WTC11 (cell line): ENCODE measurements around the gene BIRC5. TPM values are rescaled to one million over a fixed set of nuclear protein-coding genes. Genes with fewer than 3 reads are reported as not detected.

Experiments used
- ATAC-seq: fragments of 200-7000 bp; cut with Tn5 transposase; 2 replicates; pipeline ENCODE4 v1.10.0; 2021; ENCODE audit warnings: mild to moderate bottlenecking, moderate library complexity
- CTCF ChIA-PET: fragments of 300-600 bp; sonication (Branson Sonifier 250); formaldehyde crosslinking; loops from one replicate; lab custom pipeline; 2021; ENCODE audit warnings: antibody characterized with exemption; lab: Charles Lee
- POLR2A ChIA-PET: fragments of 350-600 bp; sonication (Branson Sonifier 250); formaldehyde crosslinking; loops from one replicate; lab custom pipeline; 2021; ENCODE audit warnings: antibody characterized with exemption; lab: Charles Lee
- DNase-seq: peaks from one replicate; pipeline ENCODE4 v3.0.0; 2021; ENCODE audit warnings: low spot score
- H3K27ac Mint-ChIP-seq: 2 replicates; pipeline ENCODE4 v1.8.0; 2021; ENCODE audit warnings: mixed read lengths
- H3K27me3 Mint-ChIP-seq: 2 replicates; pipeline ENCODE4 v1.8.0; 2021; ENCODE audit warnings: low read depth, mild to moderate bottlenecking, moderate library complexity, mixed read lengths
- H3K36me3 Mint-ChIP-seq: 2 replicates; pipeline ENCODE4 v1.8.0; 2021; ENCODE audit warnings: mixed read lengths
- H3K4me1 Mint-ChIP-seq: 2 replicates; pipeline ENCODE4 v1.8.0; 2022; ENCODE audit warnings: mixed read lengths
- H3K4me3 Mint-ChIP-seq: 2 replicates; pipeline ENCODE4 v1.8.0; 2021; ENCODE audit warnings: mild to moderate bottlenecking, moderate library complexity, mixed read lengths
- H3K9me3 Mint-ChIP-seq: 2 replicates; pipeline ENCODE4 v1.8.0; 2021; ENCODE audit warnings: mixed read lengths
- ATF1 ChIP-seq: sonication (generic); formaldehyde crosslinking; IDR thresholded peaks from 2 replicates; pipeline ENCODE4 v1.8.1; 2023; ENCODE audit warnings: mild to moderate bottlenecking, moderate library complexity, missing genetic modification reagents
- CREM ChIP-seq: sonication (generic); formaldehyde crosslinking; IDR thresholded peaks from 2 replicates; pipeline ENCODE4 v1.8.1; 2022; ENCODE audit warnings: mild to moderate bottlenecking, missing genetic modification reagents, moderate library complexity
- ESRRA ChIP-seq: sonication (generic); formaldehyde crosslinking; IDR thresholded peaks from 2 replicates; pipeline ENCODE4 v1.8.1; 2022; ENCODE audit warnings: mild to moderate bottlenecking, missing genetic modification reagents, borderline replicate concordance
- FOXP1 ChIP-seq: sonication (generic); formaldehyde crosslinking; IDR thresholded peaks from 2 replicates; pipeline ENCODE4 v1.8.0; 2022; ENCODE audit warnings: missing genetic modification reagents, mild to moderate bottlenecking, moderate library complexity, borderline replicate concordance
- GABPB1 ChIP-seq: sonication (generic); formaldehyde crosslinking; IDR thresholded peaks from 2 replicates; pipeline ENCODE4 v1.8.1; 2023; ENCODE audit warnings: mild to moderate bottlenecking, missing genetic modification reagents
- PRRX2 ChIP-seq: fragments of 250-450 bp; sonication (Bioruptor Pico); IDR thresholded peaks from 2 replicates; pipeline ENCODE4 v1.8.0; 2021; ENCODE audit warnings: mild to moderate bottlenecking
- SOX15 ChIP-seq: fragments of 250-450 bp; sonication (Bioruptor Pico); IDR thresholded peaks from 2 replicates; pipeline ENCODE4 v1.9.0; 2021; ENCODE audit warnings: mild to moderate bottlenecking
- TCF7 ChIP-seq: sonication (generic); formaldehyde crosslinking; IDR thresholded peaks from 2 replicates; pipeline ENCODE4 v1.8.0; 2022; ENCODE audit warnings: mild to moderate bottlenecking, low read depth, missing genetic modification reagents, moderate library complexity
- TEAD1 ChIP-seq: sonication (generic); formaldehyde crosslinking; IDR thresholded peaks from 2 replicates; pipeline ENCODE4 v1.8.0; 2022; ENCODE audit warnings: mild to moderate bottlenecking, missing genetic modification reagents
- ZNF423 ChIP-seq: fragments of 250-450 bp; sonication (Bioruptor Pico); IDR thresholded peaks from 2 replicates; pipeline ENCODE4 v2.1.2; 2022; ENCODE audit warnings: mild to moderate bottlenecking, moderate library complexity
- total RNA-seq: library from RNA; stranded (reverse); gene quantifications from 3 replicates; pipeline ENCODE4 v1.2.3, GENCODE V29; 2021
- TF ChIP-seq, protein P1 (sequence below): fragments of 250-450 bp; sonication (Bioruptor Pico); IDR thresholded peaks from 2 replicates; pipeline ENCODE4 v1.9.0; 2021; ENCODE audit warnings: mild to moderate bottlenecking
- TF ChIP-seq, protein P2 (sequence below): sonication (generic); formaldehyde crosslinking; IDR thresholded peaks from 2 replicates; pipeline ENCODE4 v1.8.1; 2022; ENCODE audit warnings: mild to moderate bottlenecking, moderate library complexity, missing genetic modification reagents
- TF ChIP-seq, protein P3 (sequence below): sonication (generic); formaldehyde crosslinking; IDR thresholded peaks from 2 replicates; pipeline ENCODE4 v1.8.0; 2022; ENCODE audit warnings: mild to moderate bottlenecking, missing genetic modification reagents
- TF ChIP-seq, protein P4 (sequence below): sonication (generic); formaldehyde crosslinking; IDR thresholded peaks from 2 replicates; pipeline ENCODE4 v1.8.0; 2022; ENCODE audit warnings: mild to moderate bottlenecking, missing genetic modification reagents
- TF ChIP-seq, protein P5 (sequence below): fragments of 250-450 bp; sonication (Bioruptor Pico); IDR thresholded peaks from 2 replicates; pipeline ENCODE4 v1.8.0; 2021; ENCODE audit warnings: mild to moderate bottlenecking
- TF ChIP-seq, protein P6 (sequence below): sonication (generic); formaldehyde crosslinking; IDR thresholded peaks from 2 replicates; pipeline ENCODE4 v1.8.1; 2023; ENCODE audit warnings: mild to moderate bottlenecking, moderate library complexity, missing genetic modification reagents
- TF ChIP-seq, protein P7 (sequence below): sonication (generic); formaldehyde crosslinking; IDR thresholded peaks from 2 replicates; pipeline ENCODE4 v1.8.1; 2023; ENCODE audit warnings: mild to moderate bottlenecking, missing genetic modification reagents, moderate library complexity
- TF ChIP-seq, protein P8 (sequence below): fragments of 250-450 bp; sonication (Bioruptor Pico); conservative IDR thresholded peaks from 2 replicates; pipeline ENCODE4 v1.9.0; 2021; ENCODE audit warnings: mild to moderate bottlenecking
- TF ChIP-seq, protein P9 (sequence below): sonication (generic); formaldehyde crosslinking; IDR thresholded peaks from 2 replicates; pipeline ENCODE4 v1.8.0; 2023; ENCODE audit warnings: mild to moderate bottlenecking, missing genetic modification reagents
- TF ChIP-seq, protein P10 (sequence below): sonication (generic); formaldehyde crosslinking; IDR thresholded peaks from 2 replicates; pipeline ENCODE4 v1.8.1; 2023; ENCODE audit warnings: mild to moderate bottlenecking, missing genetic modification reagents, moderate library complexity

BIRC5 gene
- total RNA-seq, 1 experiment from 2014 or later: 115 TPM

DNA sequence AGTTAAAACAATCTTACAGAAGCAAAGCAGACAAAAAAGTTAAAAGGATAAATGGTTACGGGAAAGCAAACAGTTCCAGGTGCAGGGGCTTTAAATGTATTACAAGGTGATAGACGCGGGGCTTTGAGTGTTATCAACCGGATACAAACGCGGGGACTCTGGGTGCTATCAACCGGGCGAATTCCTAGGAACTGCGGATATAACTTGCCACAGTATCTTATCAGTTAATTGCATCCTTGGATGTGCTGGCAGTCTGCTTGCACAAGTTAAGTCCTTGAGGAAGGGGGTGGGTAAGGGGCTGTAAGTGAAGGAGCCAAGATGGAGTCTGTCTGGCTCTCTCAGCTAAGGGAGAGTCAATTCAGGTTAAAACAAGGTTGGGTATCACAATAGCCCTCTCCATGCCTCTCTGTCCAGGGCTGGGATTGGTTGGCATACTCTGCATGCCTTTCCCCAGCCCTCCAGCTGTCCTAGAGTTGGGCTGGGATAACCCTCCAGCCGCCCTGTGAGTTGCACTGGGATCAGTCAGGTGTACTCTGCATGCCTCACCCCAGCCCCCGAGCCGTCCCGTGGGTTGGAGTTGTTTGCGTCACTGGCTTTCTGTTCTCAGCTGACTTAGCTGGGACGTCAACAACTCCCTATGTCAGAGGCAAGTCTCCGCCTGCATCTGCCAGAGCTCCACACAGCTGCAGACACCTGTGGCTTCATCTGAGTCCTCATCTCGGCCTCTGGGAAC, 58.3 kb downstream of the BIRC5 start (continued):
- TF ChIP-seq, protein P1, sequence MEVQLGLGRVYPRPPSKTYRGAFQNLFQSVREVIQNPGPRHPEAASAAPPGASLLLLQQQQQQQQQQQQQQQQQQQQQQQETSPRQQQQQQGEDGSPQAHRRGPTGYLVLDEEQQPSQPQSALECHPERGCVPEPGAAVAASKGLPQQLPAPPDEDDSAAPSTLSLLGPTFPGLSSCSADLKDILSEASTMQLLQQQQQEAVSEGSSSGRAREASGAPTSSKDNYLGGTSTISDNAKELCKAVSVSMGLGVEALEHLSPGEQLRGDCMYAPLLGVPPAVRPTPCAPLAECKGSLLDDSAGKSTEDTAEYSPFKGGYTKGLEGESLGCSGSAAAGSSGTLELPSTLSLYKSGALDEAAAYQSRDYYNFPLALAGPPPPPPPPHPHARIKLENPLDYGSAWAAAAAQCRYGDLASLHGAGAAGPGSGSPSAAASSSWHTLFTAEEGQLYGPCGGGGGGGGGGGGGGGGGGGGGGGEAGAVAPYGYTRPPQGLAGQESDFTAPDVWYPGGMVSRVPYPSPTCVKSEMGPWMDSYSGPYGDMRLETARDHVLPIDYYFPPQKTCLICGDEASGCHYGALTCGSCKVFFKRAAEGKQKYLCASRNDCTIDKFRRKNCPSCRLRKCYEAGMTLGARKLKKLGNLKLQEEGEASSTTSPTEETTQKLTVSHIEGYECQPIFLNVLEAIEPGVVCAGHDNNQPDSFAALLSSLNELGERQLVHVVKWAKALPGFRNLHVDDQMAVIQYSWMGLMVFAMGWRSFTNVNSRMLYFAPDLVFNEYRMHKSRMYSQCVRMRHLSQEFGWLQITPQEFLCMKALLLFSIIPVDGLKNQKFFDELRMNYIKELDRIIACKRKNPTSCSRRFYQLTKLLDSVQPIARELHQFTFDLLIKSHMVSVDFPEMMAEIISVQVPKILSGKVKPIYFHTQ (CRISPR knock-in tag): 0 out of 2 replicates have a peak, but pooled peaks have one; percentile 48
- no peak for TF ChIP-seq ESRRA (CRISPR knock-in tag)
- TF ChIP-seq, protein P2, sequence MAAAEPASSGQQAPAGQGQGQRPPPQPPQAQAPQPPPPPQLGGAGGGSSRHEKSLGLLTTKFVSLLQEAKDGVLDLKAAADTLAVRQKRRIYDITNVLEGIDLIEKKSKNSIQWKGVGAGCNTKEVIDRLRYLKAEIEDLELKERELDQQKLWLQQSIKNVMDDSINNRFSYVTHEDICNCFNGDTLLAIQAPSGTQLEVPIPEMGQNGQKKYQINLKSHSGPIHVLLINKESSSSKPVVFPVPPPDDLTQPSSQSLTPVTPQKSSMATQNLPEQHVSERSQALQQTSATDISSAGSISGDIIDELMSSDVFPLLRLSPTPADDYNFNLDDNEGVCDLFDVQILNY: no peak
- no peak for TF ChIP-seq ATF1 (CRISPR knock-in tag)
- no peak for TF ChIP-seq FOXP1 (CRISPR knock-in tag)
- TF ChIP-seq GABPB1 (CRISPR knock-in tag): no peak
- no peak for TF ChIP-seq CREM
- TF ChIP-seq TCF7 (CRISPR knock-in tag): no peak
- no peak for TF ChIP-seq SOX15 (CRISPR knock-in tag)
- TF ChIP-seq, protein P3, sequence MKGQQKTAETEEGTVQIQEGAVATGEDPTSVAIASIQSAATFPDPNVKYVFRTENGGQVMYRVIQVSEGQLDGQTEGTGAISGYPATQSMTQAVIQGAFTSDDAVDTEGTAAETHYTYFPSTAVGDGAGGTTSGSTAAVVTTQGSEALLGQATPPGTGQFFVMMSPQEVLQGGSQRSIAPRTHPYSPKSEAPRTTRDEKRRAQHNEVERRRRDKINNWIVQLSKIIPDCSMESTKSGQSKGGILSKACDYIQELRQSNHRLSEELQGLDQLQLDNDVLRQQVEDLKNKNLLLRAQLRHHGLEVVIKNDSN: no peak
- TF ChIP-seq, protein P4, sequence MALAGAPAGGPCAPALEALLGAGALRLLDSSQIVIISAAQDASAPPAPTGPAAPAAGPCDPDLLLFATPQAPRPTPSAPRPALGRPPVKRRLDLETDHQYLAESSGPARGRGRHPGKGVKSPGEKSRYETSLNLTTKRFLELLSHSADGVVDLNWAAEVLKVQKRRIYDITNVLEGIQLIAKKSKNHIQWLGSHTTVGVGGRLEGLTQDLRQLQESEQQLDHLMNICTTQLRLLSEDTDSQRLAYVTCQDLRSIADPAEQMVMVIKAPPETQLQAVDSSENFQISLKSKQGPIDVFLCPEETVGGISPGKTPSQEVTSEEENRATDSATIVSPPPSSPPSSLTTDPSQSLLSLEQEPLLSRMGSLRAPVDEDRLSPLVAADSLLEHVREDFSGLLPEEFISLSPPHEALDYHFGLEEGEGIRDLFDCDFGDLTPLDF: no peak
- TF ChIP-seq, protein P5, sequence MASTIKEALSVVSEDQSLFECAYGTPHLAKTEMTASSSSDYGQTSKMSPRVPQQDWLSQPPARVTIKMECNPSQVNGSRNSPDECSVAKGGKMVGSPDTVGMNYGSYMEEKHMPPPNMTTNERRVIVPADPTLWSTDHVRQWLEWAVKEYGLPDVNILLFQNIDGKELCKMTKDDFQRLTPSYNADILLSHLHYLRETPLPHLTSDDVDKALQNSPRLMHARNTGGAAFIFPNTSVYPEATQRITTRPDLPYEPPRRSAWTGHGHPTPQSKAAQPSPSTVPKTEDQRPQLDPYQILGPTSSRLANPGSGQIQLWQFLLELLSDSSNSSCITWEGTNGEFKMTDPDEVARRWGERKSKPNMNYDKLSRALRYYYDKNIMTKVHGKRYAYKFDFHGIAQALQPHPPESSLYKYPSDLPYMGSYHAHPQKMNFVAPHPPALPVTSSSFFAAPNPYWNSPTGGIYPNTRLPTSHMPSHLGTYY: no peak
- 0 out of 2 replicates have a peak, but pooled peaks have one; percentile 44 for TF ChIP-seq PRRX2 (CRISPR knock-in tag)
- no peak for TF ChIP-seq TEAD1 (CRISPR knock-in tag)
- no peak for TF ChIP-seq ZNF423 (CRISPR knock-in tag)
- TF ChIP-seq, protein P6, sequence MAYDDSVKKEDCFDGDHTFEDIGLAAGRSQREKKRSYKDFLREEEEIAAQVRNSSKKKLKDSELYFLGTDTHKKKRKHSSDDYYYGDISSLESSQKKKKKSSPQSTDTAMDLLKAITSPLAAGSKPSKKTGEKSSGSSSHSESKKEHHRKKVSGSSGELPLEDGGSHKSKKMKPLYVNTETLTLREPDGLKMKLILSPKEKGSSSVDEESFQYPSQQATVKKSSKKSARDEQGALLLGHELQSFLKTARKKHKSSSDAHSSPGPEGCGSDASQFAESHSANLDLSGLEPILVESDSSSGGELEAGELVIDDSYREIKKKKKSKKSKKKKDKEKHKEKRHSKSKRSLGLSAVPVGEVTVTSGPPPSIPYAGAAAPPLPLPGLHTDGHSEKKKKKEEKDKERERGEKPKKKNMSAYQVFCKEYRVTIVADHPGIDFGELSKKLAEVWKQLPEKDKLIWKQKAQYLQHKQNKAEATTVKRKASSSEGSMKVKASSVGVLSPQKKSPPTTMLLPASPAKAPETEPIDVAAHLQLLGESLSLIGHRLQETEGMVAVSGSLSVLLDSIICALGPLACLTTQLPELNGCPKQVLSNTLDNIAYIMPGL: no peak

DNA sequence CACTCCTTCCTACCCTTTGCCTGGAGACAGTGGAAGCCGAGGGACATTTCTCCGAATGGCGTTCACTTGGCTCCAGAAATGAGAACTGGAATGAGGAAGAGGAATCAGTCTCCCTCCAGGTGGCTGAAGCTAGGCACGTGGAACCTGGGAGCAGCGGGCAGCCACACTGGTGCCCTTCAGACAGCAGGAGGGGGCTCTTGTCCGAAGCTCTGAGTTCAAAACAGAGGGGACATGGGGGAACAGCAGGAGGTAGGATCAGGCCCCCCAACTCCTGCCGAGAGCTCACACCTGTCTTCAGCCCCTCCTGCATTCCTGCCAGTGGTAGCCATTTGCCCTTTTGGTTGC, 58.8 kb downstream of the BIRC5 start:
- DNase-seq: no peak
- H3K9me3 Mint-ChIP-seq: no peaks in the 10 kb centered on the region
- ChIA-PET CTCF (interaction anchor here (1.8 to 3.2 kb wide), 2 partner anchors 16 to 22 kb away, joined by 6 to 12 read pairs; no protein-coding TSS in a partner anchor), POLR2A (interaction anchor here (0.9 to 1.0 kb wide), 2 partner anchors 9 to 19 kb away, joined by 3 read pairs; no protein-coding TSS in a partner anchor)
- peaks cover 45% of the 10 kb centered on the region for H3K4me1 Mint-ChIP-seq
- H3K27ac Mint-ChIP-seq: peak overlapping the region; percentile 53
- no peak overlapping the region for H3K4me3 Mint-ChIP-seq
- ATAC-seq: no peak
- no peaks in the 10 kb centered on the region for H3K36me3 Mint-ChIP-seq
- peaks cover 2% of the 10 kb centered on the region; the same call in 1 of the 2 replicates for H3K27me3 Mint-ChIP-seq
- no peak for TF ChIP-seq ZNF423 (CRISPR knock-in tag)
- TF ChIP-seq, protein P7, sequence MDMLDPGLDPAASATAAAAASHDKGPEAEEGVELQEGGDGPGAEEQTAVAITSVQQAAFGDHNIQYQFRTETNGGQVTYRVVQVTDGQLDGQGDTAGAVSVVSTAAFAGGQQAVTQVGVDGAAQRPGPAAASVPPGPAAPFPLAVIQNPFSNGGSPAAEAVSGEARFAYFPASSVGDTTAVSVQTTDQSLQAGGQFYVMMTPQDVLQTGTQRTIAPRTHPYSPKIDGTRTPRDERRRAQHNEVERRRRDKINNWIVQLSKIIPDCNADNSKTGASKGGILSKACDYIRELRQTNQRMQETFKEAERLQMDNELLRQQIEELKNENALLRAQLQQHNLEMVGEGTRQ (CRISPR knock-in tag): no peak
- TF ChIP-seq SOX15 (CRISPR knock-in tag): no peak
- TF ChIP-seq, protein P8, sequence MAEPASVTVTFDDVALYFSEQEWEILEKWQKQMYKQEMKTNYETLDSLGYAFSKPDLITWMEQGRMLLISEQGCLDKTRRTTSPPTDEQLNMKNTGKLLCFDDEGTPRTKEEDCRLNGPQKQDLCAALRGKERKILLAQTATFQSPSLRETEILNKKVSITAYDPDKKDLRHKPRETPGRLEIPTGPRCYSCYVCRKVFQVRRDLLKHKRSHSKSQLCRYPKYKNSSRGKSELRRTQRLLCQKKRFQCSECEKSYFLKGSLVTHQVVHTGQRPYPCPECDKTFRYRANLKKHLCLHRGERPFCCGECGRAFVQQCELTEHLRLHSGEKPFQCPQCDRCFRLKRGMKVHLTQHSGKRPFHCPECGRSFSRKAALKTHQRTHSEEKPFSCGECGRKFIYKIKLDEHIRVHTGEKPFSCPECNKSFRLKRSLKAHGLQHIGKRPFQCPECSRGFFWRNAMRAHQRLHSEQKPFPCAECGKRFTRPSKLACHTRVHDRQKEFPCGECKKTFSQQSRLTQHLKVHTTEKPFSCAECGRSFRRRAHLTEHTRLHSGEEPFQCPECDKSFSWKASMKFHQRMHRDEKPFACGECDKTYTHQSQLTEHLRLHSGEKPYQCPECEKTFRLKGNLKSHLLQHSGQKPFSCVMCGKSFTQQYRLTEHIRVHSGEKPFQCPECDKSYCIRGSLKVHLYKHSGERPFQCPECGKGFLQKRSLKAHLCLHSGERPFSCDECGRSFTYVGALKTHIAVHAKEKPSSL: no peak
- no peak for TF ChIP-seq TEAD1 (CRISPR knock-in tag)
- TF ChIP-seq, protein P9, sequence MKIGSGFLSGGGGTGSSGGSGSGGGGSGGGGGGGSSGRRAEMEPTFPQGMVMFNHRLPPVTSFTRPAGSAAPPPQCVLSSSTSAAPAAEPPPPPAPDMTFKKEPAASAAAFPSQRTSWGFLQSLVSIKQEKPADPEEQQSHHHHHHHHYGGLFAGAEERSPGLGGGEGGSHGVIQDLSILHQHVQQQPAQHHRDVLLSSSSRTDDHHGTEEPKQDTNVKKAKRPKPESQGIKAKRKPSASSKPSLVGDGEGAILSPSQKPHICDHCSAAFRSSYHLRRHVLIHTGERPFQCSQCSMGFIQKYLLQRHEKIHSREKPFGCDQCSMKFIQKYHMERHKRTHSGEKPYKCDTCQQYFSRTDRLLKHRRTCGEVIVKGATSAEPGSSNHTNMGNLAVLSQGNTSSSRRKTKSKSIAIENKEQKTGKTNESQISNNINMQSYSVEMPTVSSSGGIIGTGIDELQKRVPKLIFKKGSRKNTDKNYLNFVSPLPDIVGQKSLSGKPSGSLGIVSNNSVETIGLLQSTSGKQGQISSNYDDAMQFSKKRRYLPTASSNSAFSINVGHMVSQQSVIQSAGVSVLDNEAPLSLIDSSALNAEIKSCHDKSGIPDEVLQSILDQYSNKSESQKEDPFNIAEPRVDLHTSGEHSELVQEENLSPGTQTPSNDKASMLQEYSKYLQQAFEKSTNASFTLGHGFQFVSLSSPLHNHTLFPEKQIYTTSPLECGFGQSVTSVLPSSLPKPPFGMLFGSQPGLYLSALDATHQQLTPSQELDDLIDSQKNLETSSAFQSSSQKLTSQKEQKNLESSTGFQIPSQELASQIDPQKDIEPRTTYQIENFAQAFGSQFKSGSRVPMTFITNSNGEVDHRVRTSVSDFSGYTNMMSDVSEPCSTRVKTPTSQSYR (CRISPR knock-in tag): no peak
- TF ChIP-seq, protein P10, sequence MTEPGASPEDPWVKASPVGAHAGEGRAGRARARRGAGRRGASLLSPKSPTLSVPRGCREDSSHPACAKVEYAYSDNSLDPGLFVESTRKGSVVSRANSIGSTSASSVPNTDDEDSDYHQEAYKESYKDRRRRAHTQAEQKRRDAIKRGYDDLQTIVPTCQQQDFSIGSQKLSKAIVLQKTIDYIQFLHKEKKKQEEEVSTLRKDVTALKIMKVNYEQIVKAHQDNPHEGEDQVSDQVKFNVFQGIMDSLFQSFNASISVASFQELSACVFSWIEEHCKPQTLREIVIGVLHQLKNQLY (CRISPR knock-in tag): no peak
